Mesenteric fat pad (tissue), 1 donor: ENCODE results near the gene OTP. TPM values are rescaled to one million over a fixed set of nuclear protein-coding genes. Genes with fewer than 3 reads are reported as not detected.

Source experiments
- DNase-seq: peaks from one replicate; pipeline ENCODE4 v3.0.0-alpha.2; 2020; ENCODE audit warnings: low spot score
- total RNA-seq: library from RNA; stranded (reverse); fragmentation: NEBNext Ultra II Directional; extraction: Animal tissue kit (Norgen Biotek cat#: 25700); gene quantifications from one replicate; pipeline ENCODE4 v1.2.1, GENCODE V29; 2021
- donor health status: DM: yes; HTN: yes; CAD: no.

OTP gene
- total RNA-seq, 1 donor from 2014 or later = not detected

DNA sequence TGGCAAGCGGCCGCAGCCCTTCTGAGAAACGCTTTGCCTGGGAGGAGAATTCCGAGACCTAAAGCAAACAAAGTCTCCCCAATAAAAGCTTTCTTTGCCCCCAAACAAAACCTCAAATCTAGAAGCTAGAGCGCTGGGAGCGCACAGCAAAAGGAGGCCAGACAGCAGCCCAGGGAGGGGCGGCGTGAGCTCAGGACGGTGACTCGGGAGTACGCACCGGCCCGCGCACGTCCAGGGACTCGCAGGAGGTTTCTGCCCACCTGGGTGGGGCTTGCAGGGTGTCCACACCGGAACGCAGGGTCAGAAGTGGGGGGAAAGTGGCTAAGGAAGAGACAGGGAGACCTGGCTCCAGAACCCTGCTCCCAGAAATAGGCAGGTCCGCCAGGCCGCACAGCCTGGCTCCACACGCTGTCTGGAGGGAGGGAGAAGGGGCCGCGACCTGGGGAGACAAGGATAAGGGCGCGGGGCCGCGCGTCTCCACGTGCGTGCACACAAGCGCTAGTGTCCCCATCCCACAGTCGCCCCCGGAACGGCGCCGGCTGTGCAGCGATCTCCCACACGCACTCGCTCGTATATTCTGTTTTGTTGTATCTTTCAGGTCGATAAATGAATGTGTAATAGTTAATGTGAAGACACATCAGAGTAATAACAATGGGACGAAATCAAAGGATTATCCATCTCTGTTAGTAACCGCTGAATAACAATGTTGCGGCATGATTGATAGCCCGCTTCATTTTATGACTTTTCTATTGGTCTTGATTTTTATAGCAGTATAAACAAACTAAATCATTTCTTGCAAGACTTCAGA, 2.3 kb upstream of the OTP start:
- no peak for DNase-seq

DNA sequence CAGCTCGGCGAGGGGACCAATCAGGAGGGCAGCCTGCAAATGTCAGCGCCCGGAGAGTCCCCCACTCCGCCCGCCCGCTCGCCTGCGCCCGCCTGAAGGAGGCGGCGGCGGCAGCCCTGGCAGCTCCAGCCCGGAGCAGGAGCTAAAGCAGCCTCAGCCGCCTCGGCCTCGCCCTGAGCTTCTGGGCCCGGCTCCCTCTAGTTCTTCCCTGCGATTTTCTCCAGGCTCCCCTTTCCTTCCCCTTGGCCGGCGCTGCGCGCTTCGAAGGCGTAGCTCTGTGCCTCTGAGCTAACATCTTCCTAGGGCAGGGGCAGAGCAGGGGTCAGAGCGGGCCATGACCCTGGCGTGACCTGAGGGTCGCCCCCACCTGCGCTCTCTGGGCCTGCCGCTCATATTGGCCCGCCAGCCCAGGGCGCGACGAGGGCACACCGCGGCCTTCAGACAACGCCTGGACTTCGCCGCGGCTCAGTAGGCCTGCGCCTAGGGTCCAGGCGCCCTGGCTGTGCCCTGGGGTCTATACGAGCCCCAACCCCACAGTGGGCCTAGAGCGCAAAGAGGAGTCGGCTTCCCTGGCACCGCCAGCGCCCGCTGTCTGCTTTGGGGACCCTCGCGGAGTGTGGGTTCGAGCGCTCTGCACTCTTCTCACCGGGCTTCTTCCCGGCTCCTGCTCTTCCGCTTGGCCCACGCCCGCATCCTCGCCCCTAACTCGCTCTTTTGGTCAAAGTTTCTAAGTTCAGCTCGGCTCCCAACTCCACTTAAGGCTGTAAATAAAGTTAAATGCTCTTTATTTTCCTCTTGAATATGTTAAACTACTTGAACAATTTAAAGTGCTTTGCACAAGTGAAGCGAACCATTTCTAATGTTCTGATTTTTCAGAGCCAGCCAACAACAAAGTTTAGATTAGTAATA, 504 bp upstream of the OTP start:
- no peak for DNase-seq

DNA sequence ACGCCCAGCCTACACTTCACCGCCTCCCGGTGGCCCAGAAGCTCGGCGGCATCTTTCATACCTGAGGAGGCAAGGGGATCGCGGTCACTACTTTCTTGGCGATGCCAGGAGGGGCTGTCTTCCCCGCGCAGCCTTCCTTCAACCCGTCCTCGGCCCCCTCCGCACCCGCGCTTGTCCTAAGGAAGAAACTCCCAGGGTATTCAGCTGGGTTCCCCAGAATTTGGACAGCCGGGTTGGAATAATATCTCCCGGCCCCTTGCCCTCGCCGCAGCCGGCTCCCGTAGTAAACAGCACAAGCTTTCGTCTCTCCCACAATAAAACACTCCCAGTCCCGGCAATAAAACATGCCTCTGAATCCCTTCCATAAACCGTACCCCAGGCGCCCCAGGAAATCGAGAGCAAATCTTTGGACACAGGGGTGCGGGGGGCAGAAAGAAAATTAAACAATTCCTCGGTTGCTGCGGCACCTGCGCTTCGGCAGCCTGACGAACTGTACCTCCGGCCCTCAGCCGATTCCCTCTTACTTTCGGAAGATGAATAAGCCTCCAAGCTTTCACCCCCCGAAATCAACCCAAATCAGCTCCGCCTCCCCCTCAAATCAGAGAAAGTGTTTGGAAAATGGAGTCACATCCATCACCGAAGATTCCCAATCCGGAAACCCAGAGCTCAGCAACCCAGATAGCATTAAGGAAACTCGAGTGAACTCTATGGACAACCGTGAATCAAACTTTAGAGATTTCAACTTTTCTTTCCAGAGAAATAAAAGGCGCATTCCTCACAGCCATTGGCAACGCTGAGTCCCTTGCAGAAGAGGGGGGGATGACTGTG, 1.1 kb downstream of the OTP start:
- DNase-seq = no peak

GRCh38 chr5:77636641-77637169, 1.8 kb downstream of the OTP start:
- DNase-seq = no peak

GRCh38 chr5:77635917-77636640, 2.4 kb downstream of the OTP start:
- DNase-seq = no peak

GRCh38 chr5:77635067-77635916, 3.2 kb downstream of the OTP start:
- no peak for DNase-seq

- no peak for DNase-seq
Observed at GRCh38 chr5:77633709-77634108, 4.8 kb downstream of the OTP start.

GRCh38 chr5:77633207-77633675, 5.3 kb downstream of the OTP start:
- DNase-seq = no peak

DNA sequence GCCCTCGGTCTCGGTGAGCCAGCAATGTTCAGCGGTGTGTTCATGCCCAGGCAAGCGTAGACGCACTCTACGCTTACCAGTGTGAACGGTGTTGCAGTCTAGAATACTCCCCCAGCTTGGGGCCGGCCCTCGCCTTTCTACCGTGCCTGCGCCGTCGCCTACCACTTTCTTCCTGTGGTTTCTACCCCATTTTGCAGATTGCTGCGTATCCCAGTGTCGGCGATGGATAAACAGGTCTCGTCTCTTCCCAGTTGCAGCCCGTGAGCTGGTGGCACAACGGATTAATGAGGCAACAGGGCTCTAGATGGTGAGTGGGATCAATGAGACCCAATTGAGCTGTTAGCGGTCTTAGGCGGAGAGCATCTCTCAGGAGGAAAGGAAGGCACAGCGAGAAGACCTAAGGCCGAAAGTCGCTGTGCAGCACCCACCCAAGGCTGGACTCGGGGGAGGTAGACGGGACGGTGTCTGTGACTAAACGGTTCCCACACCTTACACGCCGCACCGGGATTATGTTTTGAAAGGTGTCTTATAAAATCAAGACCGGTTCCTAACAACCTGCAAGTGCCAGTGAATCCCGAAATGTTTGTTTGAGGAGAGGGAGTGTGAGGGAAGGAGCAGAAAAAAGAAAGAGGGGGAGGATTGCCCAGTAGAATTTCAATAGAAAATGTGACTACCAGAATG, 5.8 kb downstream of the OTP start:
- DNase-seq = no peak

- no peak for DNase-seq
Observed at GRCh38 chr5:77630114-77630680, 8.3 kb downstream of the OTP start.

DNA sequence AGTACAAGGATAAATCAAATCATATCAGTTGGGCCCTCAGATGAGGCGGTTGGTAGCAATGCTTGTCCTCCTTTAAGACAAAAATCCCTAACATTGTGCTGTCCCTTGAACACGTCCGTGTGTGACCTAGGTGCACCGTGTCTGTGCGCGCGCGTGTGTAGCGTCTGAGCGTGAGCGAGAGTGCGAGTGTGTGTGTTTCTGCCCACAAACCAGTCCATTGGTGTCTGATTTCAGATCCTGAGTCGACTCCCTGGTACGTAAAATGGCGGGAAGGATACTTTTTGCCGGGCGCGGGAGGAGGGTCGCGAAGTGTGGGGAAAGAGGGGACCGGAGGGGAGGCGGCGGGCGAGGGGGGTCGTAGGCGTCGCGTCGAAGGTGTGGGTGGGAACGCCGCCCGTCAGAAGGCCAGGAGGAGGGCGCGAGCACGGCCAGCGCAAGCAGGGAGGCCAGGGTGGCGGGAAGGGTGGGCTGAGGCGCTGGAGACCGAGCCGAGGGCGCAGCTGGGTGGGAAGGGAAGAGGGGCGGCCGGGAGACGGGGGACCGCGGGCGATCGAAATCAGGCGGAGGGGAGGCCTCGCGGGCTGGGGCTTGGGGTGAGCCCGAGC, 8.9 kb downstream of the OTP start:
- no peak for DNase-seq

DNA sequence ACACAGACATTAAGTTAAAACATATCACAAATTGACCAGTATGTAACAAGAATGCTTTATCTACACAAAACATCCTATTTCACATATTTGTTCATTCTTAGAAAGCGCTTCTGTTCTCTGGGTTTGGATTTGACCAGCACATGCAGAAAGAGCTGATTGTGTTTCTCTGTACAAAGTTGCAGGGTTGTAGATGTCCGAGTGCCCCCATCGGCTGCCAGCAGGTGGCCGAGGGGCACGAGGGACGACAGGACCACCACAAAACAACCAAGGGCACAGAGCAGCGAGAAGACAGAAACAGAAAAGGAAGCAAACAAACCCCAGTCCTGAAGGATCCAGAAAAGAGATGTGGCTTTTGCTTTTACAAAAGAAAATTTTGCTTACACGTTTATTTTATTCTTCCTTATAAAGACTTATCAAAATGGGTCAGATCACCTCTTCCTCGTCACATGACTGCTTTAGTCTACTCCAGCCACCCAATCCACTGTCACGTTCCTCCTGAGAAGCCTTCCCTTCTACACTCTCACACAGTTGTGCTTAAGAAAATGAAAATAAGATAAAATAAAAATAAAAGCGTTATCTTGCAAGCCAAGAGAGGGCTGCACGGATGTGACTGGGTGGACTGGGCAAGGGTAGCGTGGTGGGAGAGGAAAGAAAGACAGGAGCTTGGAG, 9.5 kb downstream of the OTP start:
- no peak for DNase-seq

- DNase-seq = no peak
Observed at GRCh38 chr5:77627869-77628674, 10.4 kb downstream of the OTP start.

DNA sequence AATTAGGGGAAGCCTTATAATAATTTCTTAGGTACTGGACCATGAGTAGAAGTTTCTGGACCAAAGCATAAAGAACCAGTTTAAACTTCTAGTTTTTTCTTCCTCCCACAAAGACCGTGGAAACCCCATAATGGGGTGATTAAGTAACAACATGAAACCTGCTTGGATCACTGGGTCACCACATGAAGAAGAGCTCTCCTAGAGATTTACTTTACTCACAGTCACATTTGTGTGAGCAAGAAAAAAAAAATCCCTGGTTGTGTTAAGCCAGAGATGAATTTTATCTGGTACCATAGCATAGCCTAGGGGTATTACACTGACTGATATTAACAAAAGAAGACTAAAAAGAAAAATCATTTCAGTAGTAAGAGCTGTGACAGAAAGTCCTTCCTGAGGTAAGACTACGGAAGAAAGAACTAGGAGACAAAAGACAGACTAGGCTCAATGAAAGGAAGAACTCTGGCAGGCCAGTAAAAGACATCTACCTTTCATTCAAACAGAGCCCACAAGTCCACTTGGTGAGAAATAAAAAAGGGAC, 15.2 kb downstream of the OTP start:
- DNase-seq = no peak

- DNase-seq = no peak
Observed at GRCh38 chr5:77621440-77621839, 17.1 kb downstream of the OTP start.

DNA sequence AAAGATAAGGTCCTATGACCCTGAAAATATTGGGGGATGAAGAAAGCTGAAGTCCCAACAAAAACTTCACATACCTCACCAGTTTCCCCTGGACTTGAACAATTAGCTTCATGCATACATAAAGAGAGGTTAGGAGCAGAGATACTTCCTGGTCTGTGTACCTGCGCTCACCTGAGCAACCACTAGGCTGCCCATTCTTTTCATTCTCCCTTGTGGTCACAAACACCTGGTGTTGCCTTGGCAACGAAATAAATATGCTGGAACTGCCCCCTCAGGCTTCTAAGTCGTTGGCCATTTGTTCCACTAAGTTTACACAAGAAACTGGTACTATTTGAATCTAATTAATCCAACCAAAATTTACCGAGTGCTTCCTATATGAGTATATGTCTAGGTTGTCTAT, 18.1 kb downstream of the OTP start:
- DNase-seq = no peak
